HG02943 (cell line): ENCODE data around the gene PAPOLA.

Experiments used
- ATAC-seq: cut with Tn5 transposase; IDR thresholded peaks from one replicate; pipeline ENCODE4 v1.9.1; 2021; ENCODE audit warnings: mild to moderate bottlenecking, low read depth, moderate library complexity; ENCODE audit not compliant: unreplicated experiment

The PAPOLA gene

DNA sequence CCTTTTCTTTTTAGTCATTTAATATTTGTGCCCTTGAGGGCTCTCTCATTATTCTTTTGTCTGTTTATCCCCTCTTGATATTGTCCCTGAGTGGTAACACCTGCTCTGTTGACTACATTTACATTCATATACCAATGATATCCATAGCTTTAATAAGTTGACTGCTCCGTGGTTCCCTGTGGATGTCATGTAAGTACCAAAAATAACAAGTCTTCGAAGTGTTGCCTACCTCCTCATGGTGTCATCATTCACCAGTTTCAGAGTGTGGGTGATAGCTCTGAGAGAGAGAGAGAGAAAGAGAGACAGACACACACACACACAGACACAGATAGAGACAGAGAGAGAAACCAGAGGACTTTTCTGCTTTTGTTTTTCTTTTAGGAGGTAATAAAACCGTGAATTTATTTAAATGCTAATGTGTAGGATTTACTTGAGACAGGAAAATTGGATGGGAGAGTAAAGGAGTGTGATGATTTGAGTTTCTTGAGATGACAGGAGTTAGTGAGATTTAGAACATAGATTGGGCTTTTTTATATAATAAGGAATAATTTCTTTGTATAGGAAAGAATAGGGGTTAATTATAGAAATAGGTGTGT, 52.2 kb downstream of the PAPOLA start:
- ATAC-seq = no peak

DNA sequence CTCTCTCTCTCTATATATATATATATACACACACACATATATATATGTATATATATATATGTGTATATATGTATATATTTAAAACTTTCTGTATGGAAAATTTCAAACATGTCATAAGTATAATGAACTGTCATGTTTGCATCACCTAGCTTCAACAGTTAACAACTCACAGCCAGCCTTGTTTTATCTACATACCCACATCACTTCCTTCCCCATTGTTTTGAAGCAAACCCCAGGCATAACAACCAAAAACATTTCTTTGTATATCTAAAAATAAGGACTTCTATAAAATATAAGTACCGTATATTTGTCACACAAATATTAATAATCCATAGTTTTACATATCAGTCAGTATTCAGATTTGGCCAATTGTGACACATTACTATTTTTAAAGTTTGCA, 57.4 kb downstream of the PAPOLA start:
- ATAC-seq = no peak

- ATAC-seq = no peak
Observed at GRCh38 chr14:96564389-96564788, 62.2 kb downstream of the PAPOLA start.

DNA sequence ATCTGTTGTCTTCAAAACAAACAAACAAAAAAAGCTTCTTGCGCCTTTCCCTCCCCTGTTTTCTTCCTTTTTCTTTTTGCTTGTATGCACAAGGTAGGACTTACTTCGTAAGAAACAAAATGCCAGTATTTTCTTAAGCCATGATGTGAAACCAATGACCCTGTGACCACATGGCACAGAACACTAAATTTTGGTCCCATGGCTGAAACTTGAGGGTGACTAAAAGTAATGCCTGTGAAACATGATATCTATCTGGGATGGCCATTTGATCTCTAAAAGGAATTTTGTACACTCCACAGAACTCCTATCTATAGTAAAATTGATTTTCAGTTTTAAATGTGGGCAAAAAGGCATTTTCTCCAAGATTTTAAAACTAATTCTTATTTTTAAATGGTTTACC, 63.6 kb downstream of the PAPOLA start:
- ATAC-seq = no peak

DNA sequence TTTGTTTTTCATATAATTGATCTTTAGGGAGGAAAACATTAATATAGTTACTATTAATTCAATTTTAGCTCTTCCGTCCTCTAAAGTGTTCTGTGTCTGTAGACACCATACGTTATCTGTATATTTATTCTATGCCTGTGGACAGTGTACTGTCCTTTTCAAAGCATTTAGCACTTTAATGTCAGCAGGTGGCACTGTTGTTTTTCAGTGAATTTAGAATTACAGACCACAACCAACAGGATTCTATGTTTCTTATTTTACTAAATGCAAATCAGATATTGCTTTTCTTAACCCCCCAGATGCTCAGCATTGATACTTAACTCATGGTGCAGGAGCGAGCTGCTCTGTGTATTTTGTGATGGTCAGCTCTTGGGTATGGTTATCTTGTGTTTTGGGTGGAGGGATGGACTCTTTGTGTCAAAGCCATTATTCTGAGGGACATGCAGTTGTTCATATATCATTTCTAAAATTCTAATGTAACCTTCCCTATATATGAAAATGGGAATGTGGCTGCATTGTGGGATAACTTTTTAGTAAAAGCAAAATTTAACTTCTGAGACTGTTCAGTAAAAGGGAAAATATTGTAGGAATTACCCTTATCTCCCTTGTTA, 65.2 kb downstream of the PAPOLA start:
- ATAC-seq = no peak

GRCh38 chr14:96568621-96569020, 66.4 kb downstream of the PAPOLA start:
- ATAC-seq = no peak

DNA sequence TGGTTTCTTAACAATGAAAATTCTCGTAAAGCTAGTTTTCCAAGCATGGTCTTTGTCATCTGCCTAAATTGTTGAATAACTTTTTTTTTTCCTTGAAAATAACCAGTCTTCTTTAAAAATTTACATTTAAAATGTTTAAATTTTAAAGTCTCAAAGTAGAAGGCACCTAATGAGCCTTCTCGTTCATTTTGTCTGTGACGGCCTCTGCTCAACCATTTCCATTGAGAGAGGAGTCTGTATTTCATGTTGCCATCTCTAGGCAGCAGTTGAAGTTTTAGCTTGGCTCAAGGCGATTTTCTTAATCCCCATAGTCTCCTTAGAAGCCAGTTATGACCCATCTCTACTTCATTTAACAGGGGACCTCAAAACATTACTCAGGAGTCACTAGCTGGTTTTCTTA, 69.1 kb downstream of the PAPOLA start:
- no peak for ATAC-seq

GRCh38 chr14:96573473-96574100, 71.4 kb downstream of the PAPOLA start:
- ATAC-seq = no peak

DNA sequence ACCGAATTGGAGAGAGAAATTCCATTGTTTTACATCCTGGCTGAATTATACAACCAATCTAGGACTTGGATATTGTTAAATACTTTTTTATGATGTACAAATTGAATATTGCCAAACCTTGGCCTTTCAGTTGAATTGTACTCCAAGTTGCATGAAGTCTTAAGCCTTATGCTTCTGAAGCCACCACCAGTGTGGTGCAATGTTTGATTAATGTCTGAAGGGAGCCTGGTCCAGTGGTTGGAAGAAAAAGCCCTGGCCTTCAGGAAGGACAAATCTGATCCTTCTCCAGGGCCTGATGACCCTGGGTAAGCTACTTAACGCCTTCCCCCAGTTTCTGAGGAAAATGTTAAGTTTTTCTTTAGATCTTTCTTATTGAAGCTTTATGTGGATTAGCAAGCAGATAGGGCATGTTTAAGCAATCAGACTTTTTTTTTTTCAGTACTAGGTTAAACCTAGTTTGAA, 72.0 kb downstream of the PAPOLA start:
- no peak for ATAC-seq

DNA sequence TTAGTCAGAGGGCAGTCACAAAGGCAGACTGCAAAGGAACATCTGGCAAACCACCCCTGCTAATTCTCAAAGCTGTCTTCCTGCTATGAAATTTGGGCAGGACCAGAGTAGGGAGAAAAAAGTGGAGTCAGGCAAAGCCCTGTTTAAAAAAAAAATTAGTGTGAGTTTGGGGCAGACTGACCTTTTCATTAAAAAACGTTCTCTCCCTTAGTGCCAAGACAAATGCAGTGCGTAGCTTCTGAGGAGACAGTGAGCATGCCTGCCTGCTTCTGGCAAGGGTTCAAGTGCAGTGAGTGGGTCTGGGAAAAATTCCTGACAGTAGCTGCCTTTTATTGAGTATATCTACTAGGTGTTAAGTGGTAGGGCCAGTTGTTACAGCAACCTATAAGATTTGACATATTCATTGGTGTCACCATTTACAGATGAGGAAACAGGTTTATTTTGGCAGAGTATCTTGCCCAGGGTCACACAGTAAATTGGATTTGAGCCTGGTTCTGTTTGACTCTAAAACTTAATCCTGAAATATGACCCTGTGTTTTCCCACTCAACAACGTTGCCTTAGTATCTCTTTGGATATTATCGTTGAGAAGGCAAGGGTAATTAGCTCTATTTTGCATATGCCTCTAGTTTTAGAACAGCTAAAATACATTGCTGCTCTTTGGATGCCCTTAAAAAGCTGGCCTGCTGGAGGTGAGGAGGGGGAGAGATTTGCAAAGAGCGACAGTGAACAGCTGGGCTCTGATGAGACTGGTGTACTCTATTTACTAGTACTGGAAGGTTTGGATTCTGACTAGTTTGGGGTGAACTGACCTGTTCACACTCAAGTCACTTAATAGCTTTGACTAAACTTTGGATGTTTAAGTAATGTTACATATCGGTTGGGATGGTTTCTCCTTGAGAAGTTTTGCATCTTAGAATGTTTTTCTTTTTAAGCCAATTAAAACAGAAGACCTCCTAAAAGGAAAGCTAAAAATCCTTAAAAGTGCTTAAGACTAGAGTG, 72.8 kb downstream of the PAPOLA start:
- no peak for ATAC-seq

GRCh38 chr14:96576359-96576758, 74.2 kb downstream of the PAPOLA start:
- ATAC-seq = no peak

DNA sequence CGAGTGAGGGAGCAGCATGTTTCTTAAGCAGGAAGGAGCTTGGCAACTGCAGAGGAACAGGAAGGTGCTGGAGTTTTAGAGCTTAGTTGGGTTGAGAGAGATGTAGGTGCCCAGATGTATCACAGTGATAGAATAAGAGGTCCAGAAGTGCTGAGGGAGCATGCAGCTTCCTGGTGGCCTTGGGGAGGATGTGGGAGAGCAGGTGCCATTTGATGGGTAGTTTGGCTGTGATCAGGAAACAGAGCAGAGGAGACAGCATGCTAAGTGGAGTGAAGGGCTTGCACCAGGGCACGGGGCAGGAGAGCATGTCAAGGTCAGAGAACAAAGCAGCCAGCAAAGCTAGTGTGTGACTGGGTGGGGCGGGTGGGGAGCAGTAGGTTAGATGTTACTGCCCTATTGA, 74.8 kb downstream of the PAPOLA start:
- ATAC-seq = no peak

DNA sequence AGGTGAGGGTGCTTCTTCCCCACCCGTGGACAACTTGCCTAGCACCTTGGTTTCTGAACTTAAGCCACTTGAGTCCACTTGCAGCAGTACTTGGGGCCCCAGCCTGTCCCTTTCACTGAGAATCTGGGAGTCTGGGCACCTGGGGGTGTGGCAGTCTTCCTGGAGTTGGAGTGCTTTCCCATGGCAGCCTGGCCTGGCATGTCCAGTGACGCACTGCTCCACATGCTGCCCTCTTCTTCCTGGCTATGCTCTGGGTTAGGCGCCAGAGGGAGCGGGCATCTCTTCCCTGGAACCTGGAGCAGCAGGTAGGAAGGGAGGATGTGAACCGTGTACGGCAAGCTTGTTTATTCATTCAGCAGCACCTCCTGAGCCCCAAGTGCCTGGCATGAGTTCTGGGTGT, 76.4 kb downstream of the PAPOLA start:
- no peak for ATAC-seq

DNA sequence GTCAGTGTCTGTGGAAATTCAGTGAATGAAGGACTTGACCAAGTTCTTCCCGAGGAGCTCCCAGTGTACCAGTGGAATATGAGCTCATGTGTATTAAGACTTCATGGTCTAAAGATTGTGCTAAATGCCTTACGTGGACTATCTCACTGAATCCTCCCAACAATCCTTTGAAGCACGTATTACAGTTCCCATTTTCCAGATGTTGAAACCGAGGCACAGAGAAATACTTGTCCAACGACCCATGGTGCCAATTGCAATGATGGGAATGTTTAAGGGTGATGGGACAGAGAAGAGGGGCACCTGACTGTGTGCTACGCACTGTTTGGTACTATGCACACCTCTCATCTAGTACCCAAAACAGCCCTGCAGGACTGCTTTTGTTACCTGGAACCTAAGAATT, 77.2 kb downstream of the PAPOLA start:
- ATAC-seq = no peak

GRCh38 chr14:96579855-96580254, 77.7 kb downstream of the PAPOLA start:
- no peak for ATAC-seq

DNA sequence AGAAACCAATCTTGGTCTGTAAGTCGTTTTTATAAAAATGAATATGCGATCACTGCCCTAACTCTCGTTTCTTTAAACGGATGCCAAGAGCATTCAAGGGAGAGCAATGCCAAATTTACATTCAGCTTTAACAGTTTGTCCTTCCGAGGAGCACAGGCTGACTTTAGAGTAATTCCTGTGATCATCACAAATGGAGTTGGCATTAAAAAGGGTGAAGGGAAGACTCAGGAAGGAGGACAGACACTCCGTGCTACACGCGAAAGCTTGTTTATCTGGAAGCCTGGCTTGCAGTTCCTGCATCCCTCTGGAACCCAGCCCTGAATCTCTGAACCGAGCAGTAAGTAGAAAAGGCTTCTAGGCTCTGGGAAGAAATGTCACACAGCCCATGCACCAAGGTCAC, 78.4 kb downstream of the PAPOLA start:
- ATAC-seq = no peak

DNA sequence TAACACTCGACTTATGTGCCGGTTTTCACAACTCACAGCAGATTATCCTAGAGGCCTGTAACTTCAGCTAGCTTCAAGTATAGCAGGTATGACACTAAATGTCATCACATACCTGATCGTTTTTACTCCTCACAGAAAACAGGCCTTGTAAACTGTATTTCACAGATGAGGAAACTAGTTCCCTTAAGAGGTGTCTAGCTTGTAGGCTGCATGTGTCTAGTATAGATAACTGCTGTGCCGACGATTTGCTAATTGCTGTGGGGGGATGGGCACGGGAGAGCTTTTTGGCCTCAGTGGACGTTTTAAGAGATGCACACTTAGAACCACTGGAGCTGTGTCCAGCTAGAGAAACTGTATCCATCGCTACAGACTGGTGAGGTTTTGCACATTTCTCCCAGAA, 78.8 kb downstream of the PAPOLA start:
- ATAC-seq = no peak

- no peak for ATAC-seq
Observed at GRCh38 chr14:96581902-96582301, 79.7 kb downstream of the PAPOLA start.

- ATAC-seq = no peak
Observed at GRCh38 chr14:96582411-96582961, 80.3 kb downstream of the PAPOLA start.

GRCh38 chr14:96582995-96583394, 80.8 kb downstream of the PAPOLA start:
- no peak for ATAC-seq
